ENCODE measurements around the gene FAT2.

- TF ChIP-seq CTCF (IDR thresholded peaks at IDR 0.05; ENCODE audit: low read depth, low read length) (no peak), POLR2A (IDR thresholded peaks at IDR 0.05; ENCODE audit: extremely low read depth, insufficient read length) (no peak), MYC (IDR thresholded peaks at IDR 0.05; ENCODE audit: low read depth, low read length) (no peak)
Observed at GRCh38 chr5:151633892-151634291, 42.8 kb upstream of the FAT2 start.
